Panc1 (cell line): Measurements from ENCODE around the gene PDE9A. TPM values are rescaled to one million over a fixed set of nuclear protein-coding genes. Genes with fewer than 3 reads are reported as not detected.

ENCODE experiments used
- ATAC-seq: fragments of 200-7000 bp; cut with Tn5 transposase; 2 replicates; pipeline ENCODE4 v1.9.1; 2020; ENCODE audit warnings: mild to moderate bottlenecking, moderate library complexity
- BruUV-seq: library from RNA; stranded (reverse); fragments of 400-500 nt; replicated peaks from 2 replicates; lab custom pipeline; 2021; lab: Mats Ljungman, UMichigan
- CTCF ChIA-PET: fragments of 300-600 bp; sonication (Branson Sonifier 250); formaldehyde crosslinking; loops from one replicate; lab custom pipeline; 2022; ENCODE audit warnings: antibody characterized with exemption; lab: Charles Lee
- POLR2A ChIA-PET: fragments of 300-600 bp; sonication (Branson Sonifier 250); formaldehyde crosslinking; loops from one replicate; lab custom pipeline; 2022; ENCODE audit warnings: antibody characterized with exemption; lab: Charles Lee
- DNase-seq: peaks from one replicate; pipeline ENCODE4 v3.0.0-alpha.2; 2010; ENCODE audit warnings: low read depth, low spot score
- H3K27ac ChIP-seq: 2 replicates; pipeline ENCODE4 v1.5.1; 2011; ENCODE audit warnings: mild to moderate bottlenecking, low read length, inconsistent platforms
- H3K27me3 ChIP-seq: fragments of 200-500 bp; sonication (Bioruptor generic); 2 replicates; pipeline ENCODE4 v1.6.0; 2014; ENCODE audit warnings: low read length, inconsistent platforms; ENCODE audit not compliant: control insufficient read depth, insufficient read depth
- H3K36me3 ChIP-seq: fragments of 200-500 bp; sonication (Bioruptor generic); 2 replicates; pipeline ENCODE4 v1.5.1; 2014; ENCODE audit warnings: inconsistent platforms, mild to moderate bottlenecking, low read length, moderate library complexity; ENCODE audit not compliant: control insufficient read depth, insufficient read depth
- H3K4me1 ChIP-seq: 2 replicates; pipeline ENCODE4 v1.5.1; 2011; ENCODE audit warnings: inconsistent platforms, mild to moderate bottlenecking, low read length, moderate library complexity; ENCODE audit not compliant: control insufficient read depth, insufficient read depth
- H3K4me3 ChIP-seq, 2 experiments: 2 replicates each; pipeline ENCODE4 v1.5.1; 2011 to 2012; ENCODE audit warnings: low read depth in 2 of 2, low read length in 2 of 2, mild to moderate bottlenecking in 2 of 2, inconsistent platforms in 1 of 2, moderate library complexity in 1 of 2
- H3K9me3 ChIP-seq: fragments of 200-500 bp; sonication (Bioruptor generic); 2 replicates; pipeline ENCODE4 v1.5.1; 2014; ENCODE audit warnings: low read depth, mild to moderate bottlenecking, inconsistent platforms, low read length, moderate library complexity; ENCODE audit not compliant: control insufficient read depth, insufficient read depth
- CTCF ChIP-seq: fragments of 450-650 bp; IDR thresholded peaks from 2 replicates; pipeline ENCODE4 v1.5.1; 2017; ENCODE audit warnings: mild to moderate bottlenecking
- POLR2AphosphoS5 ChIP-seq: IDR thresholded peaks from 2 replicates; pipeline ENCODE4 v1.6.1; 2012; ENCODE audit warnings: mild to moderate bottlenecking, low read depth, low read length, moderate library complexity
- REST ChIP-seq, 2 experiments: IDR thresholded peaks; 2 replicates each; pipeline ENCODE4 v1.6.1; 2011 to 2012; ENCODE audit warnings: low read depth in 2 of 2, control low read depth in 1 of 2, low read length in 1 of 2, mild to moderate bottlenecking in 1 of 2, moderate library complexity in 1 of 2; ENCODE audit not compliant: insufficient read depth in 1 of 2
- SIN3A ChIP-seq: IDR thresholded peaks from 2 replicates; pipeline ENCODE4 v1.6.1; 2012; ENCODE audit warnings: low read depth, mild to moderate bottlenecking, low read length, moderate library complexity, borderline replicate concordance; ENCODE audit not compliant: insufficient read depth
- TCF7L2 ChIP-seq: IDR thresholded peaks from 2 replicates; pipeline ENCODE4 v1.6.1; 2011; ENCODE audit warnings: mild to moderate bottlenecking, low read depth, low read length, inconsistent platforms
- in situ Hi-C: cut with HindIII; loops from 2 replicates; pipeline ENCODE4 v1.10.0; 2016; ENCODE audit warnings: low sequenced_read_pairs, low pct_unique_long_range_greater_than_20kb
- intact Hi-C: fragments of 100-400 bp; cut with micrococcal nuclease; formaldehyde crosslinking; loops from one replicate; pipeline ENCODE4 v1.10.0; 2022; ENCODE audit not compliant: unreplicated experiment
- total RNA-seq: library from RNA; stranded (reverse); gene quantifications from one replicate; pipeline ENCODE4 v1.2.1, GENCODE V29; 2021; ENCODE audit not compliant: unreplicated experiment

Gene PDE9A
- total RNA-seq, 1 experiment from 2014 or later = 0.72 TPM

GRCh38 chr21:42642219-42642745 lies 11.1 kb upstream of the PDE9A start:
- BruUV-seq = no TSS peak
- TF ChIP-seq REST (IDR thresholded peaks at IDR 0.05; ENCODE audit: insufficient read depth in 1 of 2, low read depth in 2 of 2, low read length in 1 of 2) (no peak), CTCF (no peak), POLR2AphosphoS5 (no peak), TCF7L2 (no peak), SIN3A (no peak)
- ChIA-PET CTCF (no interaction called here), POLR2A (no interaction called here)
- Histone ChIP-seq H3K9me3 (no peaks in the 10 kb centered on the region), H3K36me3 (no peaks in the 10 kb centered on the region), H3K4me3 (no peak overlapping the region), H3K27ac (no peak overlapping the region), H3K27me3 (no peaks in the 10 kb centered on the region), H3K4me1 (no peaks in the 10 kb centered on the region)
- DNase-seq (no peak), ATAC-seq (no peak)
- in situ Hi-C loops = no loop called here
- intact Hi-C loops = no loop called here

GRCh38 chr21:42644223-42645208 lies 8.9 kb upstream of the PDE9A start:
- Histone ChIP-seq H3K27ac (no peak overlapping the region), H3K9me3 (no peaks in the 10 kb centered on the region), H3K4me1 (no peaks in the 10 kb centered on the region), H3K36me3 (no peaks in the 10 kb centered on the region), H3K27me3 (no peaks in the 10 kb centered on the region), H3K4me3 (no peak overlapping the region)
- BruUV-seq = no TSS peak
- in situ Hi-C loops = no loop called here
- no peak for DNase-seq
- POLR2A ChIA-PET = interaction anchor here (0.5 kb wide), 1 partner anchor 76 kb away, joined by 3 read pairs; no protein-coding TSS in a partner anchor
- CTCF ChIA-PET = no interaction called here
- intact Hi-C loops = no loop called here
- TF ChIP-seq CTCF (no peak), SIN3A (no peak), POLR2AphosphoS5 (no peak), REST (IDR thresholded peaks at IDR 0.05; ENCODE audit: insufficient read depth in 1 of 2, low read depth in 2 of 2, low read length in 1 of 2) (no peak), TCF7L2 (no peak)
- no peak for ATAC-seq
